Measurements from ENCODE around the gene CCDC158.

GRCh38 chr4:76326515-76326914, 94.4 kb downstream of the CCDC158 start:
- TF ChIP-seq YY1 (IDR thresholded peaks at IDR 0.05; ENCODE audit: insufficient read depth, insufficient read length) (no peak), SUZ12 (IDR thresholded peaks at IDR 0.05; ENCODE audit: extremely low read depth, insufficient read depth, insufficient read length) (no peak), ZNF274 (IDR thresholded peaks at IDR 0.05; ENCODE audit: low read depth, low read length) (no peak)
